ENCODE data around the gene FGF8.
"Not testable (repeated sequence)": the region's sequence is repeated elsewhere in the genome, so short reads cannot be mapped to it uniquely, and the experiment has no call there.

Gene FGF8, protein sequence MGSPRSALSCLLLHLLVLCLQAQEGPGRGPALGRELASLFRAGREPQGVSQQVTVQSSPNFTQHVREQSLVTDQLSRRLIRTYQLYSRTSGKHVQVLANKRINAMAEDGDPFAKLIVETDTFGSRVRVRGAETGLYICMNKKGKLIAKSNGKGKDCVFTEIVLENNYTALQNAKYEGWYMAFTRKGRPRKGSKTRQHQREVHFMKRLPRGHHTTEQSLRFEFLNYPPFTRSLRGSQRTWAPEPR
- 0.09 to 0.10 reads per million in 2 donors for total RNA-seq

- DNase-seq, result no peak
Measured at GRCh38 chr10:101775273-101776160, at the start of gene FGF8. TSS of gene FGF8 (minus strand) at chr10:101776114. CDS start at chr10:101775900, 214 bp downstream.

DNA sequence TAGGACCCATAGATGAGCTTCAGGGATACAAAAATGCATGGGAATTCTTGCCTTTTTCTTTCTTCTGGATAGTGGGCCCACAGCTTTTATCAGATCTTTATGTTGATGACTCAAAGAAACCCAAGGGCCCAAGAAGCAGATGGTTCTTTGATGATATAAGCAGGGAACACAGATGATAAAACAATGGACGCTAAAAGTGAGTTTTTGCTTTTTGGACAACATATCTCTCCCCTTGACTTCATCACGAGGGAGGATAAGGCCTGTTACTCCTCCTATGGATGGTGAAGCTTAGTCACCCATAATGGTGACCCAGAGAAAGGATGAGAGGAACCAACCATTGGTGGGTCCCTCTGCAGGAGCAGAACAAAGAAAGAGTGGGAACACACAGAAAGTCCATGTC, 48.8 kb upstream of the FGF8 start:
- DNase-seq, result no peak

- DNase-seq, result no peak
Measured at GRCh38 chr10:101818872-101819633, 43.1 kb upstream of the FGF8 start.

GRCh38 chr10:101818119-101818871, 42.4 kb upstream of the FGF8 start, which contains the start of gene OGA:
TSS of gene OGA (minus strand) at chr10:101818444. CDS start at chr10:101818022, 422 bp downstream.
- peak; percentile 93 for DNase-seq

GRCh38 chr10:101817337-101818118, 41.6 kb upstream of the FGF8 start:
- DNase-seq, result peak; percentile 47

- no peak for DNase-seq
Measured at GRCh38 chr10:101816913-101817336, 41.0 kb upstream of the FGF8 start.

GRCh38 chr10:101816376-101816775, 40.5 kb upstream of the FGF8 start:
- no peak for DNase-seq

- DNase-seq, result no peak
Measured at GRCh38 chr10:101814466-101815071, 38.7 kb upstream of the FGF8 start.

DNA sequence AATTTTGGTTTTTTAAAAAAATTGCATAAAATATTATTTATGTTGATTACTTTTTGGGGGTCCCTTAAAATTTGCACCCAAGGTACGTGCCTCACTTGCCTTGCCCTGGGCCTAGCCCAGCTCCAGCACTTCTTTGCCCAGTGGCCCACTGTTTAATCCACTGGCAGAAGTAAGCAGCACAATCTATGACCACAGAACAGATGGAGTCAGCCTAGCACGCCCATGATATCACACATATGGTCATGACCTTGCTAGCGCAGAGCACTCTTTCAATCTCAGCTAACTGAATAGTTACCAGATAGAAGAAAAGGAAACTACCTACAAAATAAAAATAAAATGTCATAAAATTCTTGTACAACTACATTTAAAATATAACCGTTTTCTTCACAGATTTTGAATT, 36.7 kb upstream of the FGF8 start:
- DNase-seq, result no peak

GRCh38 chr10:101807158-101807557, 31.2 kb upstream of the FGF8 start:
- no peak for DNase-seq

- DNase-seq, result no peak
Measured at GRCh38 chr10:101803511-101803910, 27.6 kb upstream of the FGF8 start.

GRCh38 chr10:101797403-101798059, 21.6 kb upstream of the FGF8 start:
- DNase-seq, result no peak

DNA sequence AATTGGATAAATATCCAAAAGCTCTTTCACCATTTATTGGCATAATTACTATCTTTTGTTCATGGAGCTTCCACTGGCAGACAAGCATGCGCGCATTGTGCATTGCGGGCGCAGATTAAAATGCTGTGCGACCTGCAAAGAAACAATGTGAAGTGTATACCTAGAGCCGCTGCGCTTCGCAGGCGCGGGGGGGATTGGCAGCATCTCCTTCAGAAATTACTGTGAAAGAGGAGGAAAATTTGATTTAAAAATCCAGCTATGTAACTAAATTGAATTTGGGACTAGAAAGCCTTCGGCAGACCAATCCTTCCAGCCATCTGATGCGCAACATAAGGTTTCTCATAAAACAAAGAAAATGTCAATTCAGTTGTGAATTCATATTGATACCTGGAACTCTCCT, 17.6 kb upstream of the FGF8 start:
- no peak for DNase-seq

GRCh38 chr10:101789686-101790085, 13.8 kb upstream of the FGF8 start:
- DNase-seq, result no peak

DNA sequence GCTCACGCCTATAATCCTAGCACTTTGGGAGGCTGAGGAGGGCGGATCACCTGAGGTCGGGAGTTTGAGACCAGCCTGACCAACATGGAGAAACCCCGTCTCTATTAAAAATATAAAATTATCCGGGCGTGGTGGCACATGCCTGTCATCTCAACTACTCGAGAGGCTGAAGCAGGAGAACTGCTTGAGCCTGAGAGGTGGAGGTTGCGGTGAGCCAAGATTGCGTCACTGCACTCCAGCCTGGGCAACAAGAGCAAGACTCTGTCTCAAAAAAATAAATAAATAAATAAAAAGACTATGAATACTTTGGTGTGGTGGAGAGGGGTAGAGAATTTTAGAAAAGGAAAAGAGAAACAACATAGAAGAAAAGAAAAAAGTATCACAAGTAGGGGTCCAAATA, 13.3 kb upstream of the FGF8 start:
- not testable (repeated sequence) for DNase-seq

- no peak for DNase-seq
Measured at GRCh38 chr10:101785801-101786200, 9.9 kb upstream of the FGF8 start.

DNA sequence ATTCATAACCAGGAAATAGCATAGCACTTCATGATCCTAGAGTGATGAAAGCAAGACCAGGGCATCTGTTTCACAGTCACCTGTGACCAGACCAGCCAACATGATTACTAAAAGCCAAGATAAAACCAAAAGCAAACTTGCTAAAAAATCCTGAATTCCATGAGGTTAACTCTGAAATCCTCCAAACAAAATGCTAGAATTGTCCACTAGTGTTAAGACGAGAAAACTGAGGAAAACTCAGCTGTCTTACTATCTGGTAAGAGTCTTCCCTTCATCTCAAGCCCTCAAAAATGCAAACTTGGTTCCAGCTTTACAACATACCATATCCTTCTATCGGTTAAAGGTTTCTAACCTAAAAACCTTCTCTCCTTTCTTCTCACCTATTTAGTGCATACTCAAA, 8.6 kb upstream of the FGF8 start:
- no peak for DNase-seq

DNA sequence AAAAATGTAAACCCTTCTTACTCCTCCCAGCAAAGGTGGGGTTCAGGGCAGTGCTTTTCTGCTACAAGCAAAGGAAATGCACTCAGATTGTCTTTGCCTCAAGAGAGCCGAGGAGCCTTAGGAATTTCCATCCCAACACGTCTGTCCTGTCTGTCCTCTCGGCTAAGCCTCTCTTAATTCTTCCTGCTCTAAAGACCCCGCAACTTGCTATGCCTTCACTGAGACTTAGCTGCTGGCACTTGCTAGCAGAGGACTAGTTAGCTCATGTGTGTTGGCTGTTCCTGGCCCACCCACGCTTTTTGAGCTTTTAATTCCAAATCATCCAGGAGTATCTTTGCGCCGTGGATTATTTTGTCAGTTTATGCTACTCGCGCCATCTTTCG, 7.8 kb upstream of the FGF8 start:
- DNase-seq, result no peak

DNA sequence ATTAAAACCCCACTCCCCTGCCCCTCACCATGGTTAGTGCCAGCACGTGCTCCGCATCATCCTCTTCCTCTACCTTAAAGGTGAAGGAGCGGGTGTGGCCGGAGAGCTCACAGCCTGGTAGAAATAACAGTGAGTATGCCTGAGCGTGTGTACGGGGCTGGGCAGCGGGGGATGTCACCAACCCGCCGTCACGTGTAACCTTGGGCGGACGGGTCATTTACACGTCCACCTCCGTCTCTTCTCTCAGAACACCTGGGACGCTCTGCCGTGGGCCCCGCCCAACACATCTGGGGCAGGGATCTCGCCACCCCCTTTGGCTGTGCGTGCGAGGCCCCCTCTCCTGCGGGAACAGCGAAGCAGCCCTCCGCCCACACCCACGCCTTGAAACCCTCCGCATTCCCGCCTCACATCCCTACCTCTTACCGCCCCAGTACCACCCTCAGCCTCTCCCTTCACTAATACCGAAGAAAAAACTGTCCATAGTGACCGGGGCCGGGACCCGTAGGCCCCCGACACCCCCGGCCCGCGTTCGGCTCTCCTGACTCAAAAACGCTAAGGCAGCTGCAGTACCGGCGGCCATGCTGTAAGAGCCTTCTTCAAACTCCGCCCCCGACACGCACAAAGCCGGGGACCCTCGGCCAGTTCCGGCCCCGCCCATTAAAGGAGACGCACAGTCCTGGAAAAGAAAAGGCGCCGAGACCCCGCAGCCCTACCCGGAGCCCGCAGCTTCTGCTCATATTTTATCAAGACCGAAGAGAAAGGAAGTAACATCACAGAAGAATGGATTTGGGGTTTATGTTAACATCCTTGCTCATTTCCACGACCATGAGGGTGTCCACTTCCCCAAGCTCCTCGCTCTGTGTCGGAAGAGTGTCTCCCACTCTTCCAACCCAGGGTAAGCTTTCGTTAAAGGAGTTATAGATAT, 7.2 kb upstream of the FGF8 start, which contains the start of gene NPM3:
Gene NPM3 (minus strand): TSS at position 636 of the 925 bp plus-strand sequence. CDS start 56 bp downstream, at position 580.
- DNase-seq, result peak; percentile 45
